Peyer's patch (tissue), 4 donors: ENCODE results near the gene CHAC1.

Experiments used
- POLR2A ChIP-seq, 2 donors: fragments of 450-650 bp; IDR thresholded peaks; one replicate each; pipeline ENCODE4 v1.5.1; 2017; ENCODE audit warnings: antibody characterized with exemption in 2 of 2, mild to moderate bottlenecking in 2 of 2, moderate library complexity in 2 of 2
- TF ChIP-seq, protein P1 (sequence below), 6 experiments: fragments of 450-650 bp in 4 of 6; fragments of 200-600 bp in 2 of 6; sonication (generic) in 1 of 6; IDR thresholded peaks; one replicate each; pipeline ENCODE4 v1.5.1; 2017 to 2019; ENCODE audit warnings: antibody characterized with exemption in 6 of 6, mild to moderate bottlenecking in 3 of 6, moderate library complexity in 1 of 6

DNA sequence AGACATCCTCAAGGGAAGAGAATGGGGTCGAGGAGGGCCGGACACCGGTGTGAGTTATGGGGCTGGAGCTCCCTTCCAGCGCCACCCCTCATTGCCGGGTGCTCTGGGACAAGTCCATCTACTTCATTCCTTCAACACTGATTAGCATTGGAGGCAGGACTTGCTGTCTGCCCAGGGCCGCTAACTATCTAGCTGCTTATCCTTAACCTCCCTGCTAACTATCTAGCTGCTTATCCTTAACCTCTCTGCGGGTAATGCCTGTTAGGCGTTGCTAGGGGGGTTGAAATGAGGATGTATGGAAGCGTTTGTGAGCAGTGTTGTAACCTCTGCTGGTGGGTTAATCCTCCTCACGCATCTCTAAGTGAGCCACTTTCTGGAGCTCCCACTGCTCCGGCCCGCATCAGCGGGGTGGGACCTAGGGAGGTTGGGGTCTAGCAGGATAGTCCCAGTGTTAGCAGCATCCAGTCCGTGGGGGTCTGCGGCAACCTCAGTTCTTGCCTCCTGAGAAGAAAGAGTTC lies 10.9 kb upstream of the CHAC1 start:
- TF ChIP-seq, protein P1, sequence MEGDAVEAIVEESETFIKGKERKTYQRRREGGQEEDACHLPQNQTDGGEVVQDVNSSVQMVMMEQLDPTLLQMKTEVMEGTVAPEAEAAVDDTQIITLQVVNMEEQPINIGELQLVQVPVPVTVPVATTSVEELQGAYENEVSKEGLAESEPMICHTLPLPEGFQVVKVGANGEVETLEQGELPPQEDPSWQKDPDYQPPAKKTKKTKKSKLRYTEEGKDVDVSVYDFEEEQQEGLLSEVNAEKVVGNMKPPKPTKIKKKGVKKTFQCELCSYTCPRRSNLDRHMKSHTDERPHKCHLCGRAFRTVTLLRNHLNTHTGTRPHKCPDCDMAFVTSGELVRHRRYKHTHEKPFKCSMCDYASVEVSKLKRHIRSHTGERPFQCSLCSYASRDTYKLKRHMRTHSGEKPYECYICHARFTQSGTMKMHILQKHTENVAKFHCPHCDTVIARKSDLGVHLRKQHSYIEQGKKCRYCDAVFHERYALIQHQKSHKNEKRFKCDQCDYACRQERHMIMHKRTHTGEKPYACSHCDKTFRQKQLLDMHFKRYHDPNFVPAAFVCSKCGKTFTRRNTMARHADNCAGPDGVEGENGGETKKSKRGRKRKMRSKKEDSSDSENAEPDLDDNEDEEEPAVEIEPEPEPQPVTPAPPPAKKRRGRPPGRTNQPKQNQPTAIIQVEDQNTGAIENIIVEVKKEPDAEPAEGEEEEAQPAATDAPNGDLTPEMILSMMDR (IDR thresholded peaks at IDR 0.05) = no peak
- no peak for TF ChIP-seq POLR2A (IDR thresholded peaks at IDR 0.05)
